Head of caudate nucleus (tissue), 42 donors: ENCODE data around the gene ACAA2.
"Not testable (repeated sequence)": the region's sequence is repeated elsewhere in the genome, so short reads cannot be mapped to it uniquely, and the experiment has no call there.

Experiments
- DNase-seq, 42 donors: peaks; one replicate each; pipeline versions ENCODE4 v3.0.0 to v3.0.0-alpha.2; 2020 to 2021; ENCODE audit warnings: mixed read lengths in 7 of 42
- intact Hi-C: fragments of 100-400 bp; cut with DNase I; formaldehyde crosslinking; loops from one replicate; pipeline ENCODE4 v1.15.0; 2022

Gene ACAA2

DNA sequence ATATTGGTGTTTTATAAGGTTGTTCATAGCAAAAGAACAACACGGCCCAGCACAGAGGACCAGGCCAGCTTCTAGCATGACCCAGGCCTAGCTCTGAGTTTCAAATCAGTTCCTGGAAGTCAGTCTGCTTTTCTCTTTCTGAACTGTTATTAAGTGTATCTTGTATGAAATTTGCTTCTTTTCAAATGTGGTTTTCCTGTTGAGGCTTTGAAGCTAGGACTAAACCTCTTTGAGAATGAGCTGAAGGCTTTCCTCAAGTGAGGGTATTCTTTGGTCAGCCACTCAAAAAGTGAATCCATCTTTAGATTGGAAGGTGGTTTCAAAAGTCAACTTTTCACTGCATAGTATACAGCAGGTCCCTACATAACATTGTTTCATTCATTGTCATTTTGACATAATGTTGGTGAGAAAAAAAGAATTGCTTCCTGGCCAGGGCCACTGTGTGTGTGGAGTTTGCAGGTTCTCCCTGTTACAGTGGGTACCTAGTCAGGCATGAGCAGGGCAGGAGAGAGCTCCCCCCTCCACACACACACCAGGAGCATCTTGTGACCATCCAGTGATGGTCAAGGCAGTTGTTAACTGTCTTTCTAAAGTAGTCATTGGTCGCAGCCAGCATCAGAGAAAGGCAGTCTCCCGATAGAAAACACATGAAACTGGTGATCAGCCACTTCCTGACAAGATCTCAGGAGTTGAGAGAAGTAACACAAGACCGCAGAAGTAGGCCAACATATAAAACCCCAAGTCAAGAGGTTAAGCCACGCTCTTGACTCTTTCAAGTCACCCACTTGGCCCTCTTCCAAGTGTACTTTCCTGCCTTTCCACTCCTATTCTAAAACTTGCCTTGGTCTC is 6.7 kb upstream of the ACAA2 start:
- DNase-seq = no peak
- intact Hi-C loops = no loop called here

DNA sequence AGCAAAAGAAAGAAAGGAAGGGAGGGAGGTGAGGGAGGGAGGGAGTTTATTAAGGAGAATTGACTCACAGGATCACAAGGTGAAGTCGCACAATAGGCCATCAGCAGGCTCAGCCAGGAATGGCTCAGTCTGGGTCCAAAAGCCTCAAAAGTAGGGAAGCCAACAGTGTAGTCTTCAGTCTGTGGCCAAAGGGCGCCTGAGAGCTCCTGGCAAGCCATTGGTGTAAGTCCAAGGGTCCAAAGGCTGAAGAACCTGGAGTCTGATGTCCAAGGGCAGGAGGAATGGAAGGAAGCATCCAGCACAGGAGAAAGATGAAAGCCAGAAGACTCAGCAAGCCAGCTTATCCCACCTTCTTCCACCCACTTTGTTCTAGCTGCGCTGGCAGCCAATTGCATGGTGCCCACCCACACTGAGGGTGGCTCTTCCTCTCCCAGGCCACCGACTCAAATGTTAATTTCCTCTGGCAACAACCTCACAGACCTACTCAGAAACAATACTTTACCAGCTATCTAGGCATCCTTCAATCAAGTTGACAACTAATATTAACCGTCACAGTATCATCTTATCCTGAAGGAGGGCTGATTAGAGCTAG is 5.8 kb upstream of the ACAA2 start:
- peak in 14 of 42 donors; percentile 15 to 66 (median 38) for DNase-seq
- intact Hi-C loops = no loop called here

DNA sequence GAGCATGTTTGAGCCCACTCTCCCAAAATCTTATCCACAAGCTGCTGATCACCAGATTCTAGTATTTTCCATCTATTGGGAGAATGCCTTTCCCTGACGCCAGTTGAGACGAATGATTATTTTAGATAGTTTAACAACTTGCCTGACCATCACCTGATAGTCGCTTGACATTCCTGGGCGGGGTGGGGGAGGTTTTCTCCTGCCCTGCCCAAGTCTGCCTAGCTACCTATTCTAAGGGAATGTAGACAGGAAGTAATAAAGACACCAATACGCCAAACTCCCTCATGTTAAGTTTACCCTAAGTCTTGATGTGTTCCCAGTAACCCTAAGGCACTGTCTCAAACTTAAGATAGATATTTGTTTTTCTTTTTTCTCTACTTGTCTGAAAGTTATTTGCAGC is 4.6 kb upstream of the ACAA2 start:
- intact Hi-C loops = no loop called here

DNA sequence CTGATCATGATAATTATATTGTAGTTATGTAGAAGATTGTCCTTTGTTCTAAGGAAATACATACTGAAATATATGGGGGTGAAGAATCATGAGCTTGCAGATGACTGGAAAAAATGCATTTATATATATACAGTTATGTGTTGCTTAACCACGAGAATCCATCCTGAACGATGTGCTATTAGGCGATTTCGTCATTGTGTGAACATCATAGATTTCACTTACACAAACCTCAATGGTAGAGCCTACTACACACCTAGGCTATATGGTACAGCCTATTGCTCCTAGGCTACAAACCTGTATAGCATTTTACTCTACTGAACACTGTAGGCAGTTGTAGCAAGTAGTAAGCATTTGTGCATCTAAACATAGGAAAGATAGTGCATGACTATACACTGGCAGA is 2.6 kb upstream of the ACAA2 start:
- intact Hi-C loops = no loop called here
- no peak for DNase-seq

More for the DNA sequence above, 4.6 kb upstream of the ACAA2 start:
- DNase-seq = no peak

DNA sequence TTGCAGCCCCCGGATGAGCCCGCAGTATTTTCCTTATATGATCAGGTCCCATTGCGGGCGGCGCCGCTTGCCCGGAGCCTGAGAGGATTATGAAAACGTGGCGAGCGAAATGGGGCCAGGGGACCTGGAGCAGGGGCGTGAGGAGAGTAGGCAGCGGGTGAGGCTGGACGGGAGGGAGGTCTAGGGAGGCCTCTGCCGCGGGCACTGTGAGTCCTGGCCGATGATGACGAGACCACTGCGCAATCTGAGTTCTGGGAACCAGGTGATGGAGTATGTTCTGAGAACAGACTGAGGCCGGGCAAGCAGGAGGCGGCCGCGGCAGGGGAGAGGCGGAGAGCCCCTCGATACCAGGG is 790 bp upstream of the ACAA2 start:
- intact Hi-C loops = no loop called here
- DNase-seq = peak in 16 of 42 donors; percentile 23 to 76 (median 54)

DNA sequence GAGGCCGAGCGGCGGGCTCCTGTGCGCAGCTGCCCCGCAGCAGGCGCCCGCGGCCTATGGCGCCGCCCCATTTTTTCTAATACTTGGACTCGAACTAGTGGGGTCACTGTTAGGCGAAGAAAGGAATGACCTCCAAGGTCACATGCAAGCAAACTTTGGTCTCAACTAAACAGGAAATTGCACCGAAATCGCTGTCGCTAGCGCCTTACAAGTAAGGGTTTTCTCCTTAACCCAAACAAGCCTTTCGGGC is 339 bp downstream of the ACAA2 start:
- intact Hi-C loops = no loop called here
- DNase-seq = peak in 36 of 42 donors; percentile 4 to 63 (median 31)

DNA sequence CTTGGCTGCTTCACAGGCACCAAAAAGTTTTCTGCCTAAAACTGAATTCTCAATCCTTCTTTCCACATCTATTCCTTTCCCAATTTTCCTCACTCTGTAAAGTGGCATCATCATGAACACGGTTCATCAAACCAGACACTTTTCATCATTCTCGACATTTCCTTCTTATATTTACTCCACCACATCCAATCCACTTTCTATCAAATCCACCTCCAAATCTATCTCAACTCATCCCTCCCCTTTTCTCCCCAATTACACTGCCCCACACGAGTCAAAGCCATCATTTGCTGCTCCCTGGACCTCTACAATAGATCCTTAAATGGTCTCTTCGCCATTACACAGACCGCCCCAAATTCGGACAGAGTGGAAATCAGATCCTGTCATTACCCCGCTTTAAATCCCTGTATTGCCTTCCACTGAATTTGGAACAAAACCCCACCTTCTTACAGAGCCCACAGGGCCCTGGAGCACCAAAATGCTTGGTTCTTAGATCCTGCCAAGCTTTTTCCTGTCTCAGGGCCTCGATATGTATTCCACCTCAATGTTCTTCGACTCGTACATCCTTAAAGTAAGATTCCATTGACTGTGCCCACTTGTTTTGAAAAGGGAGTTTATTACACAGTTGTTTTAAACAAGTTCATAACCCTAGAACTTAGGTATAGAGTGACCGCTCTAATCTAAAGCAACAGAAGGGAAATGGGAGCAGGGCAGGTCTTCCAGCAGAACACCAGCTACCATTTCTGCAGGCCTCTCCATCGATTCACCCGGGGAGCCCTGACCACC is 856 bp downstream of the ACAA2 start:
- no peak for DNase-seq
- intact Hi-C loops = no loop called here

GRCh38 chr18:49811151-49811938 is 2.0 kb downstream of the ACAA2 start:
- intact Hi-C loops = no loop called here
- no peak for DNase-seq

DNA sequence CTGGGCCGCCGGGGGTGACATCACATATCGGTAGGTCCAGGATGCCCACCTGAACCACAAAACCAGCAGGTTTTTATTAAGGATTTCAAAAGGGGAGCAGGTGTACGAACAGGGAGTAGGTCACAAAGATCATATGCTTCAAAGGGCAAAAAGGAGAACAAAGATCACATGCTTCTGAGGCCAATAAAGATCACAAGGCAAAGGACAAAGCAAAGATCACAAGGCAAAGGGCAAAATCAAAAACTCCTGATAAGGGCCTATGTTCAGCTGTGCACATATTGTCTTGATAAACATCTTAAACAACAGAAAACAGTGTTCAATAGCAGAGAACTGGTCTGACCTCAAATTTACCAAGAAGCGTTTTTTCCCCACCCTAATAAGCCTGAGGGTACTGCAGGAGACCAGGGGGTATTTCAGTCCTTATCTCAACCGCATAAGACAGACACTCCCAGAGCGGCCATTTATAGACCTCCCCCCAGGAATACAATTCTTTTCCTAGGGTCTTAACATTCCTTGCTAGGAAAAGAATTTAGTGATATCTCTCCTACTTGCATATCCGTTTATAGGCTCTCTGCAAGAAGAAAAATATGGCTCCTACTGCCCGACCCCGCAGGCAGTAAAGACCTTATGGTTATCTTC is 4.7 kb downstream of the ACAA2 start:
- intact Hi-C loops, DNase-seq: not testable (repeated sequence)

- no peak for DNase-seq
- intact Hi-C loops = no loop called here
Observed at GRCh38 chr18:49804096-49804495, 9.2 kb downstream of the ACAA2 start.

- DNase-seq = no peak
- intact Hi-C loops = no loop called here
Observed at GRCh38 chr18:49802623-49803022, 10.7 kb downstream of the ACAA2 start.

DNA sequence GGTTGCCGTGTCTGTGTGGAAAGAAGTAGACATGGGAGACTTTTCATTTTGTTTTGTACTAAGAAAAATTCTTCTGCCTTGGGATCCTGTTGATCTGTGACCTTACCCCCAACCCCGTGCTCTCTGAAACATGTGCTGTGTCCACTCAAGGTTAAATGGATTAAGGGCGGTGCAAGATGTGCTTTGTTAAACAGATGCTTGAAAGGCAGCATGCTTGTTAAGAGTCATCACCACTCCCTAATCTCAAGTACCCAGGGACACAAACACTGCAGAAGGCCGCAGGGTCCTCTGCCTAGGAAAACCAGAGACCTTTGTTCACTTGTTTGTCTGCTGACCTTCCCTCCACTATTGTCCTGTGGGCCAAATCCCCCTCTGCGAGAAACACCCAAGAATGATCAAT is 12.8 kb downstream of the ACAA2 start:
- intact Hi-C loops, DNase-seq: not testable (repeated sequence)

- DNase-seq, intact Hi-C loops: not testable (repeated sequence)
Observed at GRCh38 chr18:49799806-49800205, 13.5 kb downstream of the ACAA2 start.

GRCh38 chr18:49798001-49798400 is 15.3 kb downstream of the ACAA2 start:
- no peak for DNase-seq
- intact Hi-C loops = no loop called here

DNA sequence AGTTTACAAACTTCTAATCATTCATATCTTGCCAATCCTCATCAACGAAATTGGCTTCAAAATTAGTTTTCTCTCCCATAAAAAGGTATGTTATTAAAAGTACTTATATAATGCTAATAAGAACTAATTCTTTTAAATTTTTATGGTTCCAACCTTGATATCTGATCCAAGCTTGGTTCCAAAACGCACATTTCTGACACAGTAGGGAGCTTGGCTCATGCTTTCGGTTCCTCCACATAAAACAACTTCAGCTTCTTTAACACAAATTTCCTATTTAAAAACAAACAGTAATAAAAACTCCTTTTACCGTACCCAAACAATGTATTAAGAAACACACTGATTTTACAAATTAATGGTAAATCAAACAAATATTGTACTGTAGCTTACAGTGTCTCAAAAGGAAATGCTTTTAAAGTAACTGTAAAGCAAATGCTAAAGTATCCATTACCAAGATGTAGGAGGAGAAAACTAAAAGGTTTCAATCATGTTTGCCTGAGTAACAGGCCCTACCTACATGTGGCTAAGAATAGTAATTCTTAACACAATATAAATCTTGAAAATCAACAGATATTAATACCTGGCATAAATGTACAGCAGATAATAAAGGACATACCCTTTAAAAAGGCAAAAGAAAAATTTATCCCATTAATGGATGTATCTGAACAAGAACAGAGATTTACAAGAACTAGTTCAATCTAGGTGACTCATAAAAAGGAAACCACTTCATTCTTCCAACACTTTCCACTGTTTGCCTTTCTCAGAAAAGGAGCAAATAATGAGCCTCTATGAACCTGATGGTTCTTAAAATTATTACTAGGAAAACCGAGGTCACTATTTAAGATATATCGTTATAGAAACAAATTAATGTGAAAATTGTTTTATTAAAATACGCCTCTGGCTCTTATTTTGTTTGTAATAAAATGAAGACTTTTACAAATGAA is 17.5 kb downstream of the ACAA2 start:
- intact Hi-C loops = no loop called here
- no peak for DNase-seq

DNA sequence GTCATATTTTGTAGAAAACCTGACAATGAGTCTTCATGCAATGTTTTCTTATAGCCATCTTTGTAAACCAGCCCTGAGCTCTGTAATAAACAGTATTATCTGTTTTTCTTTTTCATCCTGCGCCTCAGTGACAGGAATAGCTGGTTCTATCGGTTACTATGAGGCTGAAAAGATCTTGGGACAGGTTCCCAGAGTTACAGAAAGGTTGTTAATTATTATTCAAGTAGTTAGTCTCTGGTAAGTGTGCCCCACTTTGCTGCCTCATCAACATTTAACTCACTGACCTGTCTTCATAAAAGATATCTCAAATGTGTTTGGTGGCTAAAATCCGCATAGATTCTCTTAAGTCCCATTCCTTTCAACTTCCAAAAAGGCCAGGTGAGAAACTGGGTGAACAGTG is 18.6 kb downstream of the ACAA2 start:
- intact Hi-C loops = no loop called here
- DNase-seq = no peak

- intact Hi-C loops = not testable (repeated sequence)
Observed at GRCh38 chr18:49789560-49790134, 23.7 kb downstream of the ACAA2 start.

More at GRCh38 chr18:49789560-49790134, 23.7 kb downstream of the ACAA2 start:
- not testable (repeated sequence) for DNase-seq
